Rectal smooth muscle tissue (tissue), 1 donor: Measurements from ENCODE around the gene KAZN.

Source experiments
- H3K27ac ChIP-seq: one replicate; pipeline ENCODE4 v1.7.0; 2013; ENCODE audit warnings: low read depth, low read length, inconsistent platforms
- H3K27me3 ChIP-seq: one replicate; pipeline ENCODE4 v1.7.0; 2013; ENCODE audit warnings: low read length; ENCODE audit not compliant: control insufficient read depth, insufficient read depth
- H3K36me3 ChIP-seq: one replicate; pipeline ENCODE4 v1.7.0; 2013; ENCODE audit warnings: low read length; ENCODE audit not compliant: control insufficient read depth, insufficient read depth
- H3K4me1 ChIP-seq: one replicate; pipeline ENCODE4 v1.7.0; 2013; ENCODE audit warnings: low read length; ENCODE audit not compliant: control insufficient read depth, insufficient read depth
- H3K4me3 ChIP-seq: one replicate; pipeline ENCODE4 v1.7.0; 2013; ENCODE audit warnings: low read length
- H3K9ac ChIP-seq: one replicate; pipeline ENCODE4 v1.7.0; 2013; ENCODE audit warnings: low read length

Gene KAZN

GRCh38 chr1:14929547-14930246, 331.2 kb downstream of the KAZN start:
- Histone ChIP-seq H3K36me3 (no peaks in the 10 kb centered on the region), H3K27me3 (peaks cover 6% of the 10 kb centered on the region), H3K9ac (no peak overlapping the region), H3K4me3 (peak overlapping the region; percentile 13), H3K4me1 (peaks cover 3% of the 10 kb centered on the region), H3K27ac (no peak overlapping the region)

GRCh38 chr1:14930247-14930965, 331.9 kb downstream of the KAZN start:
- Histone ChIP-seq H3K27ac (no peak overlapping the region), H3K27me3 (peaks cover 4% of the 10 kb centered on the region), H3K4me1 (peaks cover 3% of the 10 kb centered on the region), H3K36me3 (no peaks in the 10 kb centered on the region), H3K9ac (no peak overlapping the region), H3K4me3 (no peak overlapping the region)

- peaks cover 3% of the 10 kb centered on the region for H3K4me1 ChIP-seq
Observed at GRCh38 chr1:14932034-14932638, 333.7 kb downstream of the KAZN start.

GRCh38 chr1:14934867-14935266, 336.4 kb downstream of the KAZN start:
- Histone ChIP-seq H3K4me1 (peaks cover under 1% of the 10 kb centered on the region), H3K9ac (no peak overlapping the region), H3K27ac (no peak overlapping the region), H3K27me3 (no peaks in the 10 kb centered on the region), H3K36me3 (no peaks in the 10 kb centered on the region), H3K4me3 (no peak overlapping the region)

More at GRCh38 chr1:14932034-14932638, 333.7 kb downstream of the KAZN start:
- no peak overlapping the region for H3K4me3 ChIP-seq
- no peaks in the 10 kb centered on the region for H3K27me3 ChIP-seq
- no peak overlapping the region for H3K9ac ChIP-seq
- H3K27ac ChIP-seq = no peak overlapping the region
- H3K36me3 ChIP-seq = no peaks in the 10 kb centered on the region

GRCh38 chr1:14936815-14937214, 338.3 kb downstream of the KAZN start:
- H3K9ac ChIP-seq = no peak overlapping the region
- H3K4me3 ChIP-seq = no peak overlapping the region
- H3K4me1 ChIP-seq = no peaks in the 10 kb centered on the region
- no peaks in the 10 kb centered on the region for H3K27me3 ChIP-seq
- H3K36me3 ChIP-seq = no peaks in the 10 kb centered on the region
- no peak overlapping the region for H3K27ac ChIP-seq

- no peak overlapping the region for H3K27ac ChIP-seq
- H3K9ac ChIP-seq = no peak overlapping the region
- no peaks in the 10 kb centered on the region for H3K4me1 ChIP-seq
- no peak overlapping the region for H3K4me3 ChIP-seq
- no peaks in the 10 kb centered on the region for H3K36me3 ChIP-seq
- no peaks in the 10 kb centered on the region for H3K27me3 ChIP-seq
Observed at GRCh38 chr1:14937288-14937949, 338.9 kb downstream of the KAZN start.

GRCh38 chr1:14939527-14940284, 341.2 kb downstream of the KAZN start:
- Histone ChIP-seq H3K36me3 (no peaks in the 10 kb centered on the region), H3K27ac (no peak overlapping the region), H3K4me1 (peaks cover 6% of the 10 kb centered on the region), H3K27me3 (no peaks in the 10 kb centered on the region), H3K9ac (no peak overlapping the region), H3K4me3 (no peak overlapping the region)

- no peak overlapping the region for H3K9ac ChIP-seq
Observed at GRCh38 chr1:14940285-14940870, 341.9 kb downstream of the KAZN start.

GRCh38 chr1:14941864-14942263, 343.4 kb downstream of the KAZN start:
- H3K4me1 ChIP-seq = peaks cover 16% of the 10 kb centered on the region
- no peak overlapping the region for H3K27ac ChIP-seq
- H3K27me3 ChIP-seq = no peaks in the 10 kb centered on the region
- H3K4me3 ChIP-seq = no peak overlapping the region
- H3K9ac ChIP-seq = no peak overlapping the region
- H3K36me3 ChIP-seq = no peaks in the 10 kb centered on the region

More at GRCh38 chr1:14940285-14940870, 341.9 kb downstream of the KAZN start:
- peaks cover 11% of the 10 kb centered on the region for H3K4me1 ChIP-seq
- no peak overlapping the region for H3K4me3 ChIP-seq
- H3K27ac ChIP-seq = no peak overlapping the region
- H3K36me3 ChIP-seq = no peaks in the 10 kb centered on the region
- H3K27me3 ChIP-seq = no peaks in the 10 kb centered on the region

GRCh38 chr1:14944471-14944985, 346.0 kb downstream of the KAZN start:
- peaks cover 16% of the 10 kb centered on the region for H3K4me1 ChIP-seq
- no peaks in the 10 kb centered on the region for H3K36me3 ChIP-seq
- H3K9ac ChIP-seq = no peak overlapping the region
- H3K27me3 ChIP-seq = no peaks in the 10 kb centered on the region
- H3K27ac ChIP-seq = peak overlapping the region; percentile 42
- peak overlapping the region; percentile 29 for H3K4me3 ChIP-seq

GRCh38 chr1:14945132-14946010, 346.9 kb downstream of the KAZN start:
- Histone ChIP-seq H3K4me3 (peak overlapping the region; percentile 29), H3K27ac (peak overlapping the region; percentile 84), H3K27me3 (no peaks in the 10 kb centered on the region), H3K4me1 (peaks cover 16% of the 10 kb centered on the region), H3K9ac (no peak overlapping the region), H3K36me3 (no peaks in the 10 kb centered on the region)
